ENCODE data around the gene ZNF841.

DNA sequence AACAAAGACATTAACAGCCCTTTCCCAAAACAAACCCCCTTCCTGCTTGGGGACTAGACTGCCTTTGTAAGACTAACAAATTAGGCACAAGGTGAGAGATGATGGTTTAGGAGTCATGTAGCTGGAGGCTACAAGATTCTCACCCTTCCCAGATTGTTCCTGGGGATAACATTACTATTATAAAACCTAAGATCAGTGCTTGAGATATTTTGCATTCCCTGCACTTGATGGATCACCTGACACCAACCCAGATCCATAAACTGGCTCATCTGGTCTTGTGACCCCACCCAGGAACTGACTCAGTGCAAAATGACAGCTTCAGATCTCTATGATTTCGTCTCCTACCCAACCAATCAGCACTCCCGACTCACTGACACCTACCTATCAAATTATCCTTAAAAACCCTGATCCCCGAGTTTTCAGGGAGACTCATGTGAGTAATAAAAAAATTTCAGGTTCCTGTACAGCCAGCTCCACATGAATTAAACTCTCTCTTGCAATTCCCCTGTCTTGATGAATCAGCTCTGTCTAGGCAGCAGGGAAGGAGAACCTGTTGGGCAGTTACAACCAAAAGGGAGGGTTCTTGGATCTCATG is 46.5 kb upstream of the ZNF841 start:
- TF ChIP-seq, protein P1, sequence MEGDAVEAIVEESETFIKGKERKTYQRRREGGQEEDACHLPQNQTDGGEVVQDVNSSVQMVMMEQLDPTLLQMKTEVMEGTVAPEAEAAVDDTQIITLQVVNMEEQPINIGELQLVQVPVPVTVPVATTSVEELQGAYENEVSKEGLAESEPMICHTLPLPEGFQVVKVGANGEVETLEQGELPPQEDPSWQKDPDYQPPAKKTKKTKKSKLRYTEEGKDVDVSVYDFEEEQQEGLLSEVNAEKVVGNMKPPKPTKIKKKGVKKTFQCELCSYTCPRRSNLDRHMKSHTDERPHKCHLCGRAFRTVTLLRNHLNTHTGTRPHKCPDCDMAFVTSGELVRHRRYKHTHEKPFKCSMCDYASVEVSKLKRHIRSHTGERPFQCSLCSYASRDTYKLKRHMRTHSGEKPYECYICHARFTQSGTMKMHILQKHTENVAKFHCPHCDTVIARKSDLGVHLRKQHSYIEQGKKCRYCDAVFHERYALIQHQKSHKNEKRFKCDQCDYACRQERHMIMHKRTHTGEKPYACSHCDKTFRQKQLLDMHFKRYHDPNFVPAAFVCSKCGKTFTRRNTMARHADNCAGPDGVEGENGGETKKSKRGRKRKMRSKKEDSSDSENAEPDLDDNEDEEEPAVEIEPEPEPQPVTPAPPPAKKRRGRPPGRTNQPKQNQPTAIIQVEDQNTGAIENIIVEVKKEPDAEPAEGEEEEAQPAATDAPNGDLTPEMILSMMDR (conservative IDR thresholded peaks at IDR 0.05; ENCODE audit: low read length): no peak
- no peak for TF ChIP-seq EZH2phosphoT487 (IDR thresholded peaks at IDR 0.05; ENCODE audit: borderline replicate concordance)
